ENCODE data around the gene TEX54.
"Not testable (repeated sequence)": the region's sequence is repeated elsewhere in the genome, so short reads cannot be mapped to it uniquely, and the experiment has no call there.

The TEX54 gene

DNA sequence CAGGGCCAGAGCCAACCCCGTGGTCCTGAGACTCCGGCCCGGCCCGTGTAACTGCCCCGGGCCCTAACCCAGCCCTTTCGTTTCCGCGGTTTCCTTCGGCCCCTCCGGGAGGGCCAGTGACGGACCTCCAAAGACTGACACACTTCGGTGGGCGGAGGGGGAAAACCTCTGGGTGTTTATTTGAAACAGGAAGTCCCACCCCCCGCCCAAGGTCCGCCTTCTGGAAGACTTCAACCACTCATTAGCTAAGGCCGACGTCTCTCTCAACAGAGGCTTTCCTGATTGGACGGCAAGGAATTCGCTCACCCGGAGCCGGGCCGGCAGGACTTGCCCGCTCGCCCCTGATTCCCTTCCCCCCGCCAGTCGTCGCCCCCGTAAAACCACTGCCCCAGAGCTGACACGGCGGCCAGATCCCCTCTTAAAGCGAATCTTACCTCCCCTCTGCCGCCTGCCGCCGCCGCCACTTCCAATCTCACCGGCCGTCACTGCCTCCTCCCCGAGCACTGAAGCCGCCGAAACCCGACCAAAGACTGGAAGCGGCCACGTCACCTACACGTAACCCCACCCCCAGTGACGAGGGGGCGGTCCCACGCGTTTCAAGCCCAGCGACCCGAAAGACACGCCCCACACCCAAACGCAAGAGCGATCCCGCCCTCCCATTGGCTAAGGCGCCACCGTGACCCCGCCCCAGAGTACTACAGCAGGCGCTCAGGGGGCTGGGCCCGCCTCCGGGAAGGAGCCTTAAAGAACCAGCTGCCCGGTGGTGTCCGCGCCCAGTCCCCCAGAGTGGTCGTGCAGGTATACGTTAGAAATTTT, 913 bp downstream of the TEX54 start, which contains the start of gene STX5:
Gene STX5 (minus strand): TSS at position 532 of the 816 bp plus-strand sequence. CDS start 808 bp downstream, outside the sequence.
- peak; percentile 97 for DNase-seq (ENCODE audit: low read depth)

DNA sequence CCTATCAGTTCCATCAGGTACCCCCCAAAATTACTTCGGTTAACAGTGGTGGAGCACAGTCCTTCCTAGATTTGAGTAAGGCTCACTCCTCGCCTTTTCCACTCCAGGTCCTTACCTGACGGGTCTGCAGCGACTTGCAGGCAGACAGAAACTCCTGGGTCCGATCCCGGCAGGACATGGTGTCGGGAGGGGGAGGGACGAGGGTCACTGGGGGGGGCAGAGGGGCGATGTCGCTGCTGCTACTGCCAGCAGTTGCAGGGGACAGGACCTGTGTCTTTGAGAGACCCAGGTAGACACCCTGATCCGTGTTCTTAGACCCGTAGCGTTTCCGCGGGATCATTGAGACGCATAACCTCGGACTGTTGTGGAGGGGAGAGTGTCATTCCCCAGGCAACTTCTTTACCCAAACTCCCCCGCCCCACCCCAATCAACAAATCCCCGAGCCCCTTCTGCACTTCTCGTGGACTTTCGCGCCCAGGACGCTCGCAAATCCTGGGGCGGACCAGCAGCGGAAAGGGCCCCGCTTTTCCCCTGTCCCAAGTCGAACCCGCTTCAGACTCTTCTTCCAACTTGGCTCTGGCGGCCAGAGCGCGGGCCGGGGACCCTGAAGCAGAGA, 1.6 kb downstream of the TEX54 start:
- DNase-seq (ENCODE audit: low read depth) = no peak

DNA sequence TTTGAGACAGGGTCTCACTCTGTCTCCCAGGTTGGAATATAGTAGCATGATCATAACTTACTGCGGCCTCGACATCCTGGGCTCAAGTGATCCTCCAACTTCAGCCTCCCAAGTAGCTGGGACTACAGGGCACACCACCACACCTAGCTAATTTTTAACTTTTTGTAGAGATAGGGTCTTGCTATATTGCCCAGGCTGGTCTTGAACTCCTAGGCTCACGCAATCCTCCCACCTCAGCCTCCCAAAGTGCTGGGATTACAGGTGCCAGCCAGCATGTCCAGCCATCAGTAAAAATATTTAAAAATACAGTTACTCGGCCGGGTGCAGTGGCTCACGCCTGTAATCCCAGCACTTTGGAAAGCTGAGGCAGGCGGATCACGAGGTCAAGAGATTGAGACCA, 4.5 kb downstream of the TEX54 start:
- not testable (repeated sequence) for DNase-seq (ENCODE audit: low read depth)

DNA sequence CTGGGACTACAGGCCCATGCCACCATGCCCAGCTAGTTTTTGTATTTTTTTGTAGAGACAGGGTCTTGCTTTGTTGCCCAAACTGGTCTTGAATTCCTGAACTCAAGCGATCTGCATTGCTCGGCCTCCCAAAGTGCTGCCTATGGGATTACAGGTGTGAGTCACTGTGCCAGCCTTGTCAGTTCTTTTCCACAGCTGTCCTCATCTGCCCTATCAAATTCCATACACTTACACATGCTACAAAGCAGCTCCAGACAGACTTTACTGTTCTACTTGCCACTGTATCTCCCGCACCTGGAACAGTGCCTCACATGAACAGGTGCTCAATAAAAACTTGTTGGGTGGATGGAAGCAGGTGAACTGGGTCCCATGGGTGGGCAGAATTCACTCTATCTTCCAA, 9.0 kb downstream of the TEX54 start:
- DNase-seq (ENCODE audit: low read depth) = no peak

DNA sequence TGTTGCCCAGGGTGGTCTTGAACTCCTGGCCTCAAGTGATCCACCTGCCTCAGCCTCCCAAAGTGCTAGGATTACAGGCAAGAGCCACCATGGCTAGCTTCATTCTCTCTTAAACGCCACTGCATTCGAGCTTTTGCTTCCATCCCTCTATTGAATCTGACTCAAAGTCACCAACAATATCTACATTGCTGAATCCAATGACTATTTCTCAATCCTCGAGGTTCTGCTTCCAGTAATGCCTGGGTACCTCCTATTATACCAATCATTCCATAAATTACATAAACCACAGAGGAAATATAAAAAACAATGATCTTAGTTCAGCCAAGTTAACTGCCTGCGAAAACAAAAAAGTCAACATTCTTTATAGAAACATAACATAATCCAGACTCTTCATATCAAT, 15.5 kb downstream of the TEX54 start:
- DNase-seq (ENCODE audit: low read depth) = no peak

DNA sequence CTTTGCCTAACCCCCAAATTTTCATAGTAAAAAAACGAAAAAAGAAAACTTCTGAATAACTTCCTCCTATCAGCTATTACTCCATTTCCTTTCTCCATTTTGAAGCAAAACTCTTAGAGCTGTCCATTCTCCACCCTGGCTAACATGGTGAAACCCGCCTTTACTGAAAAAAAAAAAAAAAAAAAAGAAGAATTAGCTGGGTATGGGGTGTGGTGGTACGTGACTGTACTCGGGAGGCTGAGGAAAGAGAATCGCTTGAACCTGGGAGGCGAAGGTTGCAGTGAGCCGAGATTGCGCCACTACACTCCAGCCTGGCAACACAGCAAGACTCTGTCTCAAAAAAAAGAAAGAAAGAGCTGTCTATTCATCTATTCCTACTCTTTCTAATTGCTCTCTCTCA, 16.1 kb downstream of the TEX54 start:
- no peak for DNase-seq (ENCODE audit: low read depth)

DNA sequence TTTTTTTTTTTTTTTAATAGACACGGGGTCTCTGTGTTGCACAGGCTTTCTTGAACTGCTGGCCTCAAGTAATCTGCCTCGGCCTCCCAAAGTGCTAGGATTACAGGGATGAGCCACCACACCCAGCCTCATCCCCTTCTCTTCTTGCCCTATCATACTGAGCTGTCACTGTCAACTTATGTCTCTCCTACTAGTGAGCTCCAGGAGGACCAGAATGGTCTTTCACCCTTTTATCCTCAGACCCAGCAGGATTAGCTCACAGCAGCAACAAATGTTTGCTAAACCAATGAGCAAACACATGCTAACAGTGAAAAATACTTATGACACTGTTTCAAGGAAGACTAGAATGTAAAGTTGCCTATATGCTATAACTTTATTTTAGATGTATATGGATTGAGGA, 21.0 kb downstream of the TEX54 start:
- DNase-seq (ENCODE audit: low read depth) = no peak

DNA sequence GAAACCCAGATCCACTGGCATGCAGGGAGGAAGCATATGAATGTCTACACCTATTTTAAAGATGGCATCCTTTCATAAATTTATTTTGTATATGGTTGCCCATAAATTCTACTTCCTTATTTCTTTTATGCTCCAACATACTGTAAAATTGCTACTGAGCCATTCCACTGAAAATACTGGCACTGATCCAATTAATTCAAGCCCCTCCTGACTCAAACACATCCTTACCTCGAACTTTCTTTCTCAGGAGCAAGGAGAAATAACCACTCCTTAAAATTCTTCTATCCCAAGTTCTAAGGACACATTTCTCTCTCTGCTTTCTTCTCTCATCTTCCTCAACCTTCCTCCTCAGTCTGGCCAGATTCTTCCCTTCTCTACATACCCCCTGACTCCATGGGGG, 21.9 kb downstream of the TEX54 start:
- DNase-seq (ENCODE audit: low read depth) = no peak

DNA sequence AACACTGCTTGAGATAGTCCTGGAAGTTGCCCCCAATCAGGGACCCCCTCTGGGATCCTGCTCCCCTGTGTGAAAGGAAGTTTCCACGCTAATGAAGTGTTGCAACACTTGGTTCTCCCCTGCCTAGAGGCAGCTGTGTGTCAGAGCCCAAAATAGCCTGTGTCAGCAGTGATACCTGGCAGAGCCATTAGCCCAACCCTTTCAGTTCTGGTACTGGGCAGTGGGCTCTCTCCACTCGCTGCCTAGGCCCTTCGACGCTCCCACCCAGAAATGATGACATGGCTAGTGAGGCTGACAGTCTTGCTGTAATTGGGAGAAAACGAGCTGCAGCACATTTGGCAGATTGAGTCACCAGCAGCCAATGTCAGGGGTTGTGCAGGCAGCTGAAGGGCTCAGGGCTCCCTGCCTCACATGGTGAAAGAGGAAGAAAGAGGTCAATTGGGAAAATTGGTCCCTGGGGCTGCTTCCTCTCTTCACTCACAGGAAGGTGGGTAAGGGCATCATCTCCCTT, 26.0 kb downstream of the TEX54 start:
- no peak for DNase-seq (ENCODE audit: low read depth)

DNA sequence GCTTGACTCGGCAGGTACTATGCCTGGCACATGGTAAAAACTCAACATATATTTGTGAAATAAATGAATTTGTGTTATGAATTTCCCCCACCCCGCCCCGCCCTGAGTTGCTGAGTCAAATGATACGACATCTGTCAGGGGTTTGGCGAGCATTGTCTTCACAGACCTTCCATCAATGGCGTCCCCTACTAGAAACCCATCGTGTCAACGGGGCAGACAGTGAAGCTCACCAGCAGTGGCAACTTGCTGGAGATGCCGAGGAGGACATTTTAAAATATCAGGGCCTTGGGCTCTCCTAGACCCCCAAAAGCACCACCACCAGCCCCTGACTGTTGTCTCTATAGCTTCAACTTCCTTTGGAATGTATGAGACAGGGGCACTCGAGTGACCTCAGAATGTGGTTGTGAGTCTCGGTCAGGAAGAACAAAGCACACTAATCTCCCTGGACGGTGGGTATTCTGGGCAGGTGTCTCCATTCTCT, 26.6 kb downstream of the TEX54 start:
- no peak for DNase-seq (ENCODE audit: low read depth)

DNA sequence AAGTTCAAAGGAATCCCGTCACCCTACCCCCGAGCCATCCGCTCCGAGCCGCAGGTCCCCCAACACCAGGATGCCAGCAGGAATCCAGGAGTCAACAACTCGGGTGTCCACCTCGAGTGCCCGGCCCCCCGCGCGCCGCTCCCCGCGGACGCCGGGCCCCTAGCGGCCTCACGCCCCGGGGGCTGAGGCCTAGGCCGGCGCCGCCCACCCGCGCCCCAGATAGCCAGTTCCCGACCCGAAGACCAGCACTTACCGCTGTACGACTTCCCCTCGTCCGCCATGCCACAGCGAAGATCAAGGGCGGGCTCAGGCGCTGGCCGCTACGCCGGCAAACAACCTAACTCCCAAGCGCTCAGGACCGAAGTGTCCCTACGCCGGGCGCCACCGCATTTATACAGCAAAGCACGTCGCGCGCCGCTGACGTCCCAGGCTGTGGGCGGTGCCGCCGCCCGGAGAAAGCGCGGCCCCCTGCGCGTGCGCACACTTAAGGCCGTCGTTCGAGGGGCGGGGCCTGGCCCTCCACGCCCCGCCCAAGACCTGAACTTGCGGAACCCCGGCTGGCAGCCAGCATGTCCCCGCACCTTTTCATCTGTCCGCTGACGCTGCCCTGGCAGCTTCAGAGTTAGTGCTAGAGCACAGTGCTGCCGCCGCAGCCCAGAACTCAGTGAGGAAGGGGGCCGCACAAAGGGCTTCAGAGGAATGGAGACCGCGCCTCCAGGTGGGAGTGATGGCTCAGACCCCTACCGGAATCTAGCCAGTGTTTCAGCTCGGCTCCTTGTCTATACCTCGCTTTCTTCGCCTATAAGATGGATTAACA, 27.4 kb downstream of the TEX54 start, which contains the start of gene NXF1:
Gene NXF1 (minus strand): TSS at position 365 of the 817 bp plus-strand sequence. CDS start 84 bp downstream, at position 281.
- DNase-seq (ENCODE audit: low read depth) = peak; percentile 86

DNA sequence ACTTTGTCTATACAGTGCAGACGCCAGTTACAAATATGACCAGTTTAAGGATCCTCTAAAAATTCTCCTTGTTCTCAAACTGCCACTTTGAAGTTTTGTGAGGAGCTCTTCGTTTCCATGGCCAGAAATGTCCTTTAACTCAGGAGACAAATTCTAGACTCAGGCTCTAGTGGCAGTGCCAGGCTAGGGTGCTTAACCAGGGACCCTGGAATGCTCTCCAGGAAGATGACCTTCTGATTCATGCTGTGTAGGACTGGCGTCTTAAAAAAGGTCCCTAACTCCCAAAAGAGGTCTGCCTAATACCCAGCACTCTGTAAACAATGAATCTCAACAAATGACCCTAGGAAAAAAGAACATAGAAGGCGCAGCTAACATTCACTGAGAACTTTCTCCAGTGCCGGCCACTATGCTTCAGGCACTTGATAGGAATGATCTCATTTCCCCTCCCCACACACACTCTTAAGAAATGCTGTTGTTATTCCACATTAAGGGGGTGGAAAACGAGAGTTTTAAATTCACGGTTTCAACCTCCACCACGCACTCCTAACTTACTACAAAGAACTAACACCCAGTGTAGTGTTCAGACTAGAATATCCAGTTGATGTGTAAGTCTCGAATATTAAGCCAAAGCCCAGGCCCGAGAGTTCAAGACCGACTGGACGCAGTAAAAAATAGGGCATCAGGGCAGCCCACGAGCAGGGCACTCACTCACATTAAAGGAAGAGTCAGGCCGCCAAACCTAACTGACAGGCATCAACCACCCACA, 28.1 kb downstream of the TEX54 start:
- peak; percentile 19 for DNase-seq (ENCODE audit: low read depth)

DNA sequence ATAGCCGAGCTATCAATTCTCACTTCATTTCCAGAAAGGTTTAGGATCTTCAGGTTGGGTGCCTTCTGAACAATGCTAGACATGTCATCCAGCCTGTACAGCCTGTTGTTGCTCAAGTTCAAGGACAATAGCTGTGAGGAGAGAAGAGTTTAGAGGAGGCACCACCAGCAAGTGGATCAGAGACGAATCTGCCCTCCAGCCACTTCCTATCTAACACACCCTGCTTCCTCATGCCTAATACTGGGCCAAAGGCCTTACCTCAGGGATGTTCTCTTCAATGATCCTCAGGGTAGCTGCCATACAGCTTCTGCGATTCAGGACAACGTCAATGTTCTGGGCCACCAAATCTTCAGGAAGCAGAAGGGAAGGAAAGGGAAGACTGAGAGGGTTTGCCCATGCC, 31.6 kb downstream of the TEX54 start:
- DNase-seq (ENCODE audit: low read depth) = no peak

DNA sequence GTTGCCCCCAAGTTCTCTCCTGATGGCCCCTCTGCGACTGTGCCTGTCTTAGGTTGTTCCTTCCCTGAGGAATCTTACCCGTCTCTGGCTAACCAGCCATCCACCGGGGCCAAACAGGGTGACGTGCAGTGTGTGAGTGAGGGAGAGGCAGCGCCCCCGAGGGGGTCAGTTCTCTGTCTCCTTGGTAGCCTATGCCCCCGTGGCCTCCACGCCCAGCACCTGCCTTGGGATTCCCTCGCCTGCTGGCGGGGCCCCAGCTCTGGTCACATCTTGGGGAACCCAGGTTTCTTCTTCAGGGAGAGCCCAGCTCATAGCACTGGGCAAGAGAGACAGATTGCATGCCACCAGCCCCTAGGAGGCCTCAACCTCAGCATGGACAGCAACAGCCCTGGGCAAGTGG, 33.2 kb downstream of the TEX54 start:
- DNase-seq (ENCODE audit: low read depth) = no peak

DNA sequence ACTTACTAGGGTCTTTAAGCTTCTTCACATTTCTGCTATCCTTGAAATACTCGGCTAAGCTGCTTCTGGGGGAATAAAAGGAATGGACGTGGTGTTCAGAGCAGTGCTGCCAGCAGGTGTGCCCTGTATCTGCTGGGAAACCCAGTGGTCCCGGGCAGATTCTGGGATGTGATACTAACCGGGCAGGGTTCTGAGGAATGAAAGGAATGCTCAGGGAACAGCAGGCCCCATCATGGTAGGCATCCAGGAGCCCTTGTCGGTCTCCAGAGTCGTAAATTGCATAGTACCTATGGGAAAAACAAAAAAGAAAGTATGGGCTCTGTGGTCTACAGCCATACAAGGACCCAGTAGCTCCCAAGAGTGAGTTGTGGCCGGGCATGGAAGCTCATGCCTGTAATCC, 36.4 kb downstream of the TEX54 start:
- no peak for DNase-seq (ENCODE audit: low read depth)

DNA sequence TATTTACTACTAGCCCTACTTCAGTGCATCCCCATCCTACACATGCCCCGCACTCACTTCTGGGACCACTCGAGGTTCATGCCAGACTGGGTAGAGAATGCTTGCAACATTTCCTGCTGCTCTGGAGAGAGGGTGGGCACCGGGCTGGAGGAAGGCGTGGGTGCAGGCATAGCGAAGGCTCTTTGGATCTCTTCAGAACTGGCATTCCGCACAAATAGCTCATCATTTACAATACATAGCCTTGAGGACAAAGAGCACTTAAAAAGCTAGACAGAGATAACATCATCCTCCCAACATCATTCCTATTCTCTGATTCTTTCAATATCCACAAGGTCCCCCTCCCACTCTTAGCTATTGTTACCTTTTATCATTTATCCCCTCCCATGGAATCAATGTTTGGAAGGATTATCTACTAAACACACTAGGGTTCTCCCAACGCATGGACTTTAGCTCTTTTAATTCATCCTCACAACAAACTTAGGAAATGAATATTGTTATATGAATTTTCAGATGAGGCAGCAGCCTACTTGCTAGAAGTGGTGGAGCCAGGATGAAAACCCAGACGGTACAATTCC, 38.4 kb downstream of the TEX54 start:
- no peak for DNase-seq (ENCODE audit: low read depth)

DNA sequence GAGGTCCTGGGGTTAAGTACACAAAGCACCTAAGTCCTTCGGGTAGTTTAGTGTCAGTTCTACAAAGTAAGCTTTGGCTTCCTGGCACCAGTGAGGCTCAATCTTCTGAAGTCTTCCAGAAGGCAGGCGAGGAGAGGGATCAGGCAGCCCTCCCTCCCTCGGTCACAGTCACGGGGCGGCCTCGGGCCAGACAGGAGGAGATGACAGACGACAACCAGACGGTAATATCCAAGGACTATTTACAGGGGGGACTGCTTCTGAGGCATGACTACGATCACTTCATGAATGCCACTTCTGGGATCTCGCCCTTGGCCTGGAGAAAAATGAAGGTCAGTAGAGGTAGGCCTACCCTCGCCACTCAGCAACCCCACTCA, 40.5 kb downstream of the TEX54 start:
- no peak for DNase-seq (ENCODE audit: low read depth)

DNA sequence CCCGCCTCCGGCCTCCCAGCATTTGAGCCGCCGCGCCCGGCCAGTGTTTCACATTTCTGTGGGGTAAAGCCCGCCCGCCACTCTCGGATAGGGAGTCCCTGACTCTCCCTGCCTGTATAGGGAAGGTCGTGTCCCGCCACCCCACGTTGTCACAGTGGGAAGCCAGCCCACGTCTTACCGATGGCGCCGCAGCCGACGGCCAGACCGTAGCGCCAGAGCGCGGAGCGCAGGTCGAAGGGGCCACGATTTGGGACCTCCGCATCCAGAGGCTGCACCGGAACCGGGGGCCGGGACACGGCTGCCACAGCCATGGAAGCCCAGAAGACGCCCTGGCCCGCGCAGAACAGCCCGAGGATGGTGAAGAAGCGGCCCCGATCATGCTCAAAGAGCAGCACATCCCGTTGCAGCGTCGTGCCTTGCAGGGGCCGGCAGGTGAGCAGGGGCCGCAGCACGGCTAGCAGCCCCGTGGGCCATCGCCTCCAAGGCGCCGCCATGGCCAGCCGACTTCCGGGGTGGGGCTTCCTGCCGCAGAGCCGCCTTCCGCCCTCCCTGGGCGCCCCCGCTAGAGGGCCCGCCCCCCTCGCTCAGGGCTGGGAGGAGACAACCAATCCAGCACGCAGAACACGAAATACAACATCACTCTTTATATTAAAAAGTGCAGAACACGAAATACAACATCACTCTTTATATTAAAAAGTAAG, 41.0 kb downstream of the TEX54 start, which contains the start of gene TMEM223:
Gene TMEM223 (minus strand): TSS at position 506 of the 701 bp plus-strand sequence. CDS start 12 bp downstream, at position 494.
- peak; percentile 54 for DNase-seq (ENCODE audit: low read depth)

DNA sequence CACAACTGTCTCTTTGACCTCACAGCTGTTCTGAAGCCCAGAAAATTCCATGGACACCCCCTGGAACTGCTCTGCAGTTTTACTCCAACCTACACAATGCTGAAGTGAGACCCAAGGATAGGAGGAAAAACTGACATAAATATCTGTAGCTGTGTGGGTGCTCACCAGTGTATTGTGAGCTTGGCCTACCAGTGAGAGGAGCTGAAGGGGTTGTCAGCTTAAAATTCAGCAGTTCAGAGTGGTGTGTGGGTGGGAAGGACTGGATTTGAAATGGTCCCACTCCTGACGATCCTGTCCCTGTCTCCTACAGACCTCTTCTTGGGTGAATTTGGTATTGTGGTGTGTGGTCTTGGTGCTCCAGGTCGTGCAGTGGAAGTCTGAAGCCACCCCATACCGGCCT, 43.1 kb downstream of the TEX54 start:
- no peak for DNase-seq (ENCODE audit: low read depth)

DNA sequence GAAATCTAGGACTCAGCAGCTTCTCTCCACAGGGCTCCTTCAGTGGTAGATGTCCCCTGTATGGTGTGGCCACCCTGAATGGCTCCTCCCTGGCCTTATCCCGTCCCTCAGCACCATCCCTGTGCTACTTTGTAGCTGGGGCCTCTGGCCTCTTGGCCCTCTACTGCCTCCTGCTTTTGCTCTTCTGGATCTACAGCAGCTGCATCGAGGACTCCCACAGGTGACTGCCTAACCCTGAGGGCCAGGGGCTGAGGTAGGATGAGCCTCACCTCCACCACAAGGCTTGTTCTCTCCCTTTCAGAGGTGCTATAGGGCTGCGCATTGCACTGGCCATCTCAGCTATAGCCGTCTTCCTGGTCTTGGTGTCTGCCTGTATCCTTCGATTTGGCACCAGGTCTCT, 43.6 kb downstream of the TEX54 start:
- no peak for DNase-seq (ENCODE audit: low read depth)

All from GM04504 (cell line).